HG02571 (cell line): Measurements from ENCODE around the gene SCN8A.

Experiments
- ATAC-seq: cut with Tn5 transposase; IDR thresholded peaks from one replicate; pipeline ENCODE4 v1.9.1; 2021; ENCODE audit warnings: mild to moderate bottlenecking, moderate library complexity; ENCODE audit not compliant: unreplicated experiment

Gene SCN8A

DNA sequence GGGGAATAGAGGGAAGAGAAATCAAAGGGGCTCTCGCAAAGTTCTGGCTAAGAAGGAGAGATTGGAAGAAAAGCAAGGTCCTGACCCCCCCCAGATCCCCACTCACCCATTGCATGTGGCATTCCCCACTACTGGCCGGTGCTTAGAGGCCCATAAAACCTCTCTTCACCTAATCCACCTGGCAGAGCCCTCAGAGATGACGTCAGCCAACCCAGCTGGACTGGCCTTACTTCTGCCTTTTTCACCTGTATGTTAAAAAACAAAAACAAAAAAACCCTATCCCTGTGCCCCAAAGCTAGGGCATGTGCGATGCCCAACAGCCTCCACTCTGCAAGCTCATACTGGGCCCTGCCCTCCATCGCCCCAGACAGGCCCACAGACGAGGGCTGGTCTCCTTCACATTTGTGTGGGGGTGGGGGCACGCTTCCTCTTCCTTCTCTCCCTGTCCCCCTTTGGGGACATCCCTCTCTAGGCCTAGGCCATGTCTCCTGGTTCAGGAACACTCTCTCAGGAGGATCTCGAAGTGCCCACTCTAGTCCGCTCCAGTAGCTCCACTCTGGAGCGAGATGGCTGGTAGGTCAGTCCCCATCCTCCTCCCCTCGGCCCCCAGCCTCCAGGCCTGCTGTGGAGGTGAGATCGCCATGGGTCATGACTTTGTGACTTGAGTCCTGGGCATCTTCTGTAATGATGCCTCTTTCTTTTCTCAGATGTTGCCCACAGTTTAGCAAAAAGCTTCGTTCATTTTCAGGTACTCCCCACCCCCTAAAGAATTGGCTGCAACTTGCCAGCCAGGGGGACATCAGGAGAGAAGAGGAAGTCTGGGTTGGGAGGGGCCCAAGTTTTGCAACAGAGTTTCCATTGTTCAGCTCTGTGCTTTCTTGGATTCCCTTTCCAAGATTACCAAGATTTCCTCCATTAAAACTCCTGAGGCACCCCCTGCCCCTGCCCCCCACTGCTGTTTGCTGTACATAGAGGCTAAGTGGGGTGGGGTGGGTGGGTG lies 220.5 kb downstream of the SCN8A start:
- ATAC-seq, result no peak

DNA sequence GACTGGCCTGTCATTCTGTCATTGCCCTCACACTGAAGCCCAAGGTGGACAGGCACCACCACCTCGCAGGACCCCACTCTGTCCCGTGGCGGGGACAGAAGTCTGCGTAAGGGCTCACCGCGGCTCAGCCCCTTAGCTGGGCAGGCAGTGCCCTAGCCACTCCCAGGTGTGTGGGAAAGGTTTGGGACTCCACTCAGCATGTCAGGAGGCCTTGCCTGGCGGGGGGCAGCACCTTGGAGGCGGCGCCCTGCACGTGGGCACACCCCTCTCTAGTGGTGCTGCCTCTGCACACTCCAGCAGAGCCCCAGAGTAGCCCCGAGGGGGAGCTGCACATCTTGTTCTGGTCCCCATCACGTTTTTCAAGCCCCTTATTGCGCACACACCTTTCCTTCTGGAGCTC lies 221.8 kb downstream of the SCN8A start:
- no peak for ATAC-seq

DNA sequence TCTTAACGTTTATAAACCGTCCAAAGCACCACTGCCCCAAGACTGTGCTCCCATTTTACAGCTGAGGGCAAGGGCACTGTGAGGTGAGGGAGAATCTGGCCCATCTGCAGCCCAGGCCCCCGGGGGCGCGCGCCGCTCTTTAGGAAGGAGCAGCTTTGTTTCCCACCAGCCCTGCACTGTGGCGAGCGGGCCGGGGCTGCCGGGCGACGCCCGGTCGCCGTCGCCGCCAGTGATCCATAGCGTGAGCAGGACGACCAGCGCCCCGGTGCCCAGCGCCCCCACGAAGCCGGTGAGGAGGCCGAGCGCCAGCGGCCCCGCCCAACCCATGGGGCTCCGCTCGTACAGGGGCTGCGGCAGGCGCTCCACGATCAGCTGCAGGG lies 222.9 kb downstream of the SCN8A start:
- ATAC-seq, result no peak

DNA sequence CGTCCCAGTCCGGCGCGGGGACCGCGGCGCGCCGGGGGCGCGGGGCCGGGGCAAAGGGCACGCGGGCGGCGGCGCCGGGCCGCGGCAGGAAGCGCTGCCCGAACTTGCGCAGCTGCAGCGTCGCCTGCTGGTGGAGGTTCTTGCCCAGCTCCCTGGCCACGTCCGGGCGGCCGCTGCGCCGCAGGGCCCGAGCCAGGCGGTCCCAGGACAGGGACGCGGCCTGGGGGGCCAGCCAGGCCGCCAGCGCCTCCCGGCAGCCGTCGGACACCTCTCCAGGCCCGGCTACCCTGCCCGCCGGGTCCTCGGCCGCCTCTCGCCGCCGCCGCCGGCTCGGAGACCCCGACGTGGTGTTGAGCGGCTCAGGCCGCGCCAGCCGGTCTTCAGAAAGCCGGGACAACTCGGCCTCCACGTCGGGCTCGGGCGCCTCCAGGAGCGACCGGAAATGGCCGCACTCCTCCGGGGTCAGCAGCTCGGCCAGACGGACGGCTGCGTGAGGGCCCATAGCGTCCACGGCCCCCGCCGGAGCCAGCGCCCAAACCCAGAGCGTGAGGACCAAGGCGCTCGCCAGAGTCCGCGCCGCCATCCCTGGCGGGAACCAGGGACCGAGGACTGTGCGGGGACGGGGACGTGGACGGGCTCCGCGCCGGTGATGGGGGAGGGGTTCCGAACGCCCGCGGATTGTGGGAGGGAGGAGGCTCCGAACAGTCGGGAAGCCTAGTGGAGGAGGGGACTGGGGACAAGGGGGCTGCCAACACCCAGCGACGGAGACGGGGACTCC lies 223.5 kb downstream of the SCN8A start:
- no peak for ATAC-seq

DNA sequence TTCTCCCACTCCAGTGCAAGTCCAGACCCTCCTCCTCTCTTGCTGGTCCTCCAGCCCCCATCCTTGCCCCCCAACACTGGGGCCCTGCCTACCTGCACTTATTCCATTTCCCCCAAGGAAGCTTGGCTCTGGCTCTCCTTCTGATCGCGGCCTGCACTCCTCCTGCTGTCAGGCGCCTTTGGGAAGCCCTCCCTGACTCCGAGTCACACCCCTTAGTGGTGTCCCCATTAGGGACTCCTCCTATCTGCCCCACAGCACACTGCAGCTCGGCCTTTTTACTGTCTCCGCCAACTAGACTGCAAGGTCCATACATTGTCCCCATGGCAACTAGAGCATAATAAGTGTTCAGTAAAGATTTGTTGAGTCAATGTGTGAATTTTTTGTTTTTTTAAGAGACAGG lies 224.5 kb downstream of the SCN8A start:
- ATAC-seq, result no peak

- no peak for ATAC-seq
Measured at GRCh38 chr12:51817027-51817953, 226.3 kb downstream of the SCN8A start.

- ATAC-seq, result no peak
Measured at GRCh38 chr12:51818086-51818485, 227.1 kb downstream of the SCN8A start.

DNA sequence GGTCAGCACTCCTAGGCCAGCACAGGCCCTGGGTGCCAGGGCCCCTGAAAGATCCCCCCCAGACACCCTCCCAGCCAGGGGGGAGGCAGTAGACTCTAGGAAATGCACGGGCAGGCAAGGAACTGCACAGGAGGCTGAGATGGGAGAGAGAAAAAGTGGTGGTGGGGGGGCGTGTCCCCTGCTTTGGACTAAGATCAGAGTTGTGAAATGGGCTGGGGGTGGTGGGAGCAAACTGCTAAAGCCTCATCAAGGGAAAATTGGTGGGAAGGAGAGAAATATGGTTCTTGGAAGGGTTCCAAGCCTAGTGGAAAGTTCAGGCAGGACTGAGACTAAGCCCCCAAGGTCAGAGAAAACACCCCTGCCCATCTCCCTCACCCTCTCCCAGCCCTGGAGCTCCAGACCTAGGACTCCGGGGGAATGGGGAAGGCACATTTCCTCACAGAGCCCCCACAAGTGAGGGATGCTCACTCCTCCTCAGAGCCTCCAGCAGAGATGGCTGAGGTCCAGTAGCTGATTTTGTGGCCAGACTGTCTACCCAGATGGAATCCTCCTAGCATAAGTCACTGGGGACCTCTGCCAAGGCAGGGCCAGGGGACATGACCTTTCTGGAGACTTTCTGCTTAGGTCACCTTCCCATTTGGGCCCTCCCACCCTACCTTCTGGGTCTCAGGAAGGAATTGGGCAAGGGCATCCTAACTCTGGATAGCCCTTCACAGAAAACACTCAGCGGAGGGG lies 227.7 kb downstream of the SCN8A start:
- no peak for ATAC-seq

- ATAC-seq, result no peak
Measured at GRCh38 chr12:51819736-51820525, 228.9 kb downstream of the SCN8A start.

DNA sequence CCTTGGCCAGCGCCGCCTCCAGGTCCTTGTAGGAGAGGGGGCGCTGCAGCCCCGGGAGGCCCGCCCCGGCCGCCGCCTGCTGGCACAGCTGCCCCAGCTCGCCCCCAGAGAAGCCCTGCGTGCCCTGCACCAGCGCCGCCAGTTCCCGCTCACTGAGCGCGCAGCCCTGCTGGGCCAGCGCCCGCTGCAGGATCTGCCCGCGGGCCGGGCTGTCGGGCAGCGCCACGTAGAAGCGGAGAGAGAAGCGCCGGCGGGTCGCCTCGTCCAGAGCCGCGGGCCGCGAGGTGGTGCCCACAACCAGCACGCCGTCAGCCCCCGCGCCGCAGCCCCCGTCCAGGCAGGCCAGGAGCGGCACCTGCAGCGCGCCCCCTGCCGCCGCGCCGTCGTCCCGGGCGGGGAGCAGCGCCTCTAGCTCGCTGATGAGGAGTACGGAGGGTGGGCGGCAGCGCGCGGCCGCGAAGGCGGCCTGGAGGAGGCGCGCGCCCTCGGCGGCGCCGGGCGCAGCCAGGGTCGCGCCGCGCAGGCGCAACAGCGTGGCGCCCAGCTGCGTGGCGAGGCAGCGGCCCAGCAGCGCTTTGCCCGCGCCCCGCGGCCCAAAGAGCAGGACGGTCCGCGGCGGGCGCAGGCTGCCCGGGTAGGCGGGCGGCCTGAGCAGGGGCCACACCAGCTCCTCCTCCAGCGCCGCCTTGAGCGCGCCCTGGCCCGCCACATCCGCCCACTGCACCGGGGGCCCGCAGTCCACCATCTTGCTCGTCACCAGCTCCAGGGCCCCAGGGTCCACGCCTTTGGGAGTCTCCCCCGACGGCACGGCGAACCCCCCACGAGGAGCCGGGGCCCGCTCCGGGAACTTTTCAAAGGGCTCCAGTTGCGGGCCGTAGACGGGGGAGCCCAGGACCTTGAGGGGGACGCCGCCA lies 229.8 kb downstream of the SCN8A start:
- no peak for ATAC-seq

GRCh38 chr12:51821440-51822260 lies 230.6 kb downstream of the SCN8A start:
- no peak for ATAC-seq

GRCh38 chr12:51822261-51822616 lies 231.2 kb downstream of the SCN8A start:
- ATAC-seq, result no peak

- ATAC-seq, result no peak
Measured at GRCh38 chr12:51822956-51823355, 231.9 kb downstream of the SCN8A start.

- ATAC-seq, result no peak
Measured at GRCh38 chr12:51823875-51824565, 233.0 kb downstream of the SCN8A start.

DNA sequence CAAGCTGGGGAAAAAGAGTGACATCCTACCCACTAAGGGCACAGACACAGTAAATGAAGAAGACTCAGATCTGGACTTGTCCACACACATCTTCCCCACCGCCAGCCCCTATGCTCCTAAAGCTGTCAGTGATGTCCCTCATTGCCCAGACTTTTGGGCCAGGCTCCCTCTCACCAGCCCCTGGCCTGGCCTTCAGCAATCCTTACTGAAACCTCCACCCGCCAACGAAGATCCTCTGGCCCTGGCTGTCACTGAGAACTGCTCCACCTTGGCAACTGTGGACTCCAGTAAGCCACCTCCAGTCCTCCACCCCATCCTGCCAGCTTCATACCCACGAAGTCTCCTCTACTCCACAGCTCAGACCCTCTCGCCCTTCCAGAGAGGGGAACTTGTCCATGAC lies 234.2 kb downstream of the SCN8A start:
- ATAC-seq, result no peak

GRCh38 chr12:51826881-51827280 lies 235.8 kb downstream of the SCN8A start:
- ATAC-seq, result no peak
